ENCODE measurements around the gene WDR27.

- TF ChIP-seq, protein P1, sequence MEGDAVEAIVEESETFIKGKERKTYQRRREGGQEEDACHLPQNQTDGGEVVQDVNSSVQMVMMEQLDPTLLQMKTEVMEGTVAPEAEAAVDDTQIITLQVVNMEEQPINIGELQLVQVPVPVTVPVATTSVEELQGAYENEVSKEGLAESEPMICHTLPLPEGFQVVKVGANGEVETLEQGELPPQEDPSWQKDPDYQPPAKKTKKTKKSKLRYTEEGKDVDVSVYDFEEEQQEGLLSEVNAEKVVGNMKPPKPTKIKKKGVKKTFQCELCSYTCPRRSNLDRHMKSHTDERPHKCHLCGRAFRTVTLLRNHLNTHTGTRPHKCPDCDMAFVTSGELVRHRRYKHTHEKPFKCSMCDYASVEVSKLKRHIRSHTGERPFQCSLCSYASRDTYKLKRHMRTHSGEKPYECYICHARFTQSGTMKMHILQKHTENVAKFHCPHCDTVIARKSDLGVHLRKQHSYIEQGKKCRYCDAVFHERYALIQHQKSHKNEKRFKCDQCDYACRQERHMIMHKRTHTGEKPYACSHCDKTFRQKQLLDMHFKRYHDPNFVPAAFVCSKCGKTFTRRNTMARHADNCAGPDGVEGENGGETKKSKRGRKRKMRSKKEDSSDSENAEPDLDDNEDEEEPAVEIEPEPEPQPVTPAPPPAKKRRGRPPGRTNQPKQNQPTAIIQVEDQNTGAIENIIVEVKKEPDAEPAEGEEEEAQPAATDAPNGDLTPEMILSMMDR (IDR thresholded peaks at IDR 0.05; ENCODE audit: low read length): no peak
- TF ChIP-seq EZH2 (IDR thresholded peaks at IDR 0.05; ENCODE audit: borderline replicate concordance, low read length): no peak
Measured at GRCh38 chr6:169411296-169411695, 290.5 kb downstream of the WDR27 start.
